ENCODE data around the gene JMY.

JMY gene

DNA sequence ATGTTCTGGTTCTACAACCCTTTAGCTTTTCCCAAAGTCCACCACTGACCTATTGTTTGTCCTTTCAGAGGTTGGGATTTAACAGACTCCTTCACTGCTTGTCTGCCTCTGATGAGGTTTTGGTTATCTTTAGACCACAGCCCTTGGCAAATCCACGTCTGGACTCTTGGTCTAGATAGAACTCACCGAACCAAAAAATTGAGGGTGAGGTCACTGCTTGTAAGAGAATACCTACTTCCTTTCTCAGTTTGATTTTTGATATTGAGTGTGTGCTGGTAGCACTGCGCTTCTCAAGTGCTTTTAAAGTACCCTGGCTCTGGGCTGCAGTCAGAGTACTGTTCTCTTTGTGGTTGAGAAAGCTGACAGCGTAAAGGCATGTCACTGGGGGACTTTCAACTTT is 61.7 kb downstream of the JMY start:
- no peak for DNase-seq (ENCODE audit: low spot score)

DNA sequence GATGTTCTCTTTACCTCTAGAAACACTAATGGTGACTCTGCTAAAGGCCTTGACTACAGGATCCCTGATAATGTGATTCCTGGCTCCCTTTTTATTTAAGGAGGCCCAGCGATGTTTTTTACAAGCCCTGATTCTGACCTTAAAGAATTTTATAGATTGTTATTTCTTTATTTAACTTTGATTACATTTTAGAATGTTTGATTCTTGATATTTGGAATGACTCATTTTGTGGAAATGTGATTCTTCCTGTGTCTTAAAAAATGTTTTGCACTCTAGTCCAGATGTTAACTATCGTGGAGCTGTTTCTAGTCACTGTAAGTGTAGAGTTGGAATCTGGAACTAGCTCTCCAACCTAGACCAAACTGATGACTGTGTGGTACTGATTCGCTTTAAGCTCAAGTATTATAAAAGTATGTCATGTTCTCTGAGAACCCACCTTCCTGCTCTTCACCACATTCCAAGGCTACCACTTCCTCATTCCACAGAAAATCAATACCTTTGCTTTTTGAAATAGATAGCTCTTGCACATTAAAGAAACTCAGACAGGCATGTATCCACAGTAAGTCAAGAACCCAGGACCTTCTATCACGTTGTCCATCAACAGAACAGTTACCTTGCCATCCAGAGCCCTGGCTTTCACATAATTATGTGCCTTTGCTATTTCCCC is 65.2 kb downstream of the JMY start:
- no peak for DNase-seq (ENCODE audit: low spot score)

DNA sequence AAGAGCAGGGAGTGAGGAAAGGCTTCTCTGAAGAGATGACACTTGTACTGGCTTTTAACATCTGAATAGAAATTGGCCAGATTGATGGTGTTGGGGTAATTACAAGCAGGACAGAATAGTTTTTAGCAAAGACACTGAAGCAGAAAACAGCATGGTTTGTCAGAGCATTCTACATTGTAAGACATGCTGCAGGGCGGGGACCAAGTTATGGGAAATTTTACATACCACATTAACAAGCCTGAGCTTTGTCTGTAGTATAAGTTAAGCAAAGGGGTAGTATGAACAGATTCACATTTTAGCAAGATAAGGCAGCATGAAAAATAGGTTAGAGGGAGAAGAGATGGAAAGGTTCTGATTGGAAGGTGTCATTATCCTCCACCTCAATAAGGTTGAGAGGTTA is 66.5 kb downstream of the JMY start:
- no peak for DNase-seq (ENCODE audit: low spot score)

DNA sequence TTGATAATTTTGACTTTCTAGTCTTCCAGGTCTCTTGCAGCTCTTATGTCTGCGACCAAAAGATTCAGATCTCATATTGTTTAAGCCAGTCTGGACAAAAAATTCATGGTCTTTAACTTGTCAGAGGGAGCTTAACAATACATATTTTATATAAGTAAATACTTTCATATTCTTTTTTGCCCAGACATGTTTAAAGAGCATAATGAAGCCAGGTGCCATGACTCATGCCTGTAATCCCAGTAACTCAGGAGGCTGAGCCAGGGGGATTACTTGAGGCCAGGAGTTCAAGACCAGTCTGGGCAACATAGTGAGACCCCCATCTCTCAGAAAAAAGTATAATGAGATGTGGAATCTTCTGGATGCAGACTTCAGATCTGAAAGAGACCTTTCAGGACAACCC is 69.8 kb downstream of the JMY start:
- DNase-seq (ENCODE audit: low spot score): no peak

DNA sequence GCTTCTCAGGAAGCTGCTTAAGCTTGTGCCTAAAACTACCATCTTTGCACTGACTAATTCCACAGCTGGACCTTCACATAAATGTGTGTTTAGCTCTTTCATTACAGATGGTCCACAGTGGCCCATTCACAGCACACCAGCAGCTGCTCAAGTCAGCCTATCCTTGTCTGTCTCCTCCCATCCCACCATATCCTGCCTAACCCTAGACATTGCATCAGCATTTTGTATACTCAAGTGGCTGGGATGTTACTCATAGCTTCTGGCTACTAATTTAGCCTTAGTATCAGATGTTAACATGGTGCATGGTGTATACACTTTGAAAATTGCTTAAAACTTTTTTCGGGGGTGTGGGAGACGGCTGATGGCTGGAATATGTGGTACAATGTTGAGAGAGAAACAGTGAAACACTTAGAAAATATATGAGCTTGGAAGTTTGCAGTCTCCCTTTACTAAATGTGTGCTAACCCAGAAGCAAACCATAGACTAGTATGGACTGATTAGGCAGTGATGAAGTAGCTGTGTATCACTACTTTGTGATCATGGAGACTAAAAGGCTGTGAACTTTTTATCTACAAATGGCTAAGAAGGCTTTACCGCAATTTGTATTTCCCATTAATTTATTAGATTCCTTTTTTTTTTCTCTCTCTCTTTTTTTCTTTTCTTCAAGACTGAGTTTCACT is 83.1 kb downstream of the JMY start:
- no peak for DNase-seq (ENCODE audit: low spot score)

DNA sequence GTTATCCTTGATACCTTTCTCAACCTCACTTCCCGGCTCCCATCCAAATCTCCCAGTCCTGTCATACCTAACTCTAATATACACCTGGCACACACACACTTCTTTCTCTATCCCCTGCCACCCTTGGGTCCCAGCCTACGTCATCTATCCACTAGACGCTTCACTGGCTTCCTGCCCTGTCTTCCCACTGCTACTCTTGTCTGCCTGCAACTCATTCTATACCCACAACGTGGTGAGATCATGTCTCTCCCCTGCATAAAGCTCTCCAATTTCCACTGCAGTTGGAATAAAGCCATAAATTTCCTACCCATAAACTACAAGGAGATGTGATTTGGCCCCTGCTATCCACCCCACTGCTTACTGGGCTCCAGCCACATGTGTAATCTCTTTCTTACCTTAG is 93.5 kb downstream of the JMY start:
- no peak for DNase-seq (ENCODE audit: low spot score)

DNA sequence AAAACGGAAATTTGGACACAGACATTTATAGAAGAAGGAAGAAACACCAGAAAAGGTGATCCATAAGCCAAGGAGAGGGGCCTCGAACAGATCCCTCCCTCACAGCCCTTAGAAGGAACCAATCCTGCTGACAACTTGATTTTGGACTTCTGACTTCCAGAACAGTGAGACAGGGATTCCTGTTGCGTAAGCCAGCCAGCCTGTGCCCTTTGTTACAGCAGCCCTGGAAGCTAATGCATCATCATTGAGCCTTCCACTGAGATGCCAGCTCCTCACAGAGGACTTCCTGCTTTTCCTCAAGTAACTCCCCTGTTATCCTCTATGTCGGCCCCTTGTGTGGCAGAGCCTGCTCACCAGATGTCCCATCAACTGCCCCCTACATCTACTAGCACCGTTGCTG is 94.1 kb downstream of the JMY start:
- DNase-seq (ENCODE audit: low spot score): no peak

DNA sequence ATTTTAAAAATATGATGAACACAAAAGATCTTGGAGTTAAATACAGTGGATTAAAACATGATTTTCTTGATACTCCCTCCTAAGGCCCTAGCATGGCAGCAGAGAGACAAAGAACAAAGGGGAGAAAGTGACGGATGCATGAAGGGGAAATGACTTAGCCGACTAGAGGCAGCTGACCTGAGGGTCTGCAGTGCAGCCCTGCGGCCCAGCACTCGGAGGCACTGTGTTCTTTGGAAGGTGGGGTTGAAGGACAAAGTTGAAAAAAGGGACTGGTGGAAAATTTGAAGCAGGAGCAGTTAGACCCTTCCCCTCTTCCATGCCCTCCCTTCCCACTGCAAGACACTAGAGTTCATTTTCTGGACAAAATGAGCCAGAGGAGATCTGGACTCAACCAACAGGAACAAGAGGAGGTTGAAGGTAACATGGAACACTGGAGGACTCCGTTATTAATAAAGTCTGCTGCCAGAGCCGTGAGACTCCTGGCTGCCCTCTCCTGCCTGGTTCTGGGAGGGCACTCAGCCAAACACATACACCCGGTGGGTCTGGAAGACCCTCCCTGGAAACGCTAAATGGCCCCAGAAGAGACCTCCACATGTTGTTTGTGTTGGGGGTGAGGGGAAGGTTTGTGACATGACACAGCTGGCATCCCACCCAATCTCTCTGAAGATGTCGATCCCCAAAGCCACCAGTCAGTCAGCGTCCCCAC is 98.1 kb downstream of the JMY start:
- DNase-seq (ENCODE audit: low spot score): no peak

DNA sequence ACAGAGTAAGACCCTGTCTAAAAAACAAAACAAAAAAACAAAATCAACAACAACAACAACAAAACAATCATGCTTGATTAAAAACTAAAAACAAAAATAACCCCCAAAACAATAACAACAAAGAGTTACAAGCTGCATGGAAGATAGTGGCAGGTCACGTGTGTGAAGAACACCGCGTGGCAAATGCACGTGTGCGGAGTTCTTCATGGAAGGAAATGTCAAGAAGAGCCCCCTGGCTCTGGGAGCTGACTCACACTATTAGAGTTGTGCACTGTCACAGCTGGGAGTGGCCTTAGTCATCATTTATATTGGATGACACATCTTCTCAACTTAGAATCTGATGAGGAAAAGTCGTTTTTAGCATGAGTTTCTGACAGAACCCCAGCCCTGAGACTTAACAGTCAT is 110.5 kb downstream of the JMY start:
- DNase-seq (ENCODE audit: low spot score): no peak

DNA sequence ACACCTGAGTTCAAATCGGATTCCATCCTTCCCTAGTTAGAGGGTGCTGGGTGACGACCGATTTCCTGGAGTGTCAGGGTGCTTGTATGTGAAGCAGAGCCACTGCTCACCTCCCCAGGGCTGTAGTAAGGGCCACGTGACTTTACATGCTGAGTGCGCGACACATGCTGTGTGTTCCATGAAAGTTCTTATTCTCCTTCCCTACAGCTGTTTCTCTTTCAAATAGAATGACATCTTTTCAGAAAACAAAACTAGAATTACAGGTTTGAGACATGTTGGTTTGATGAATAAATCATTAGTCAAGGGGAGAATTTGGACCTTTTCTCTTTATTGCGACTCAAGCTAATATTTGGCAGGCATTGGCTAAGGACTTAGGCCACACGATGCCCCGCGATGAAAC is 113.1 kb downstream of the JMY start:
- DNase-seq (ENCODE audit: low spot score): no peak

DNA sequence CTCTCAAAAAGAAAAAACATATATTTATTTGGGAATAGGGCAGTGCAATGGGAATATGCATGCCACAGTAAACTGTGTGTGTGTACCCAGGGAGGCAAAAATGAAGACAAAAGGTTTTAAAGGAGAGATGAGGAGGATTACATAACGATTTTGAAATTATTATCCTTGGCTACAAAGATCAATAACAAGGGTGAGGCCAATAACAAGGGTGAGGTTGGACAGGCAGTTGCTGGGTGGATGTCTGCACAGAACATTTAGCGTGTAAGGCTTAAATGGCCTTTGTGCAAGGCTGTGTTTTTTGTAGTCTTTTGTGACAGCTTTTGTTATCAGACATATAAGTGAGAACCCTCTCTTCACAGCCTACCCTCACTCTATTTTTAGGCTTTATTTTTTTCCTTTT is 114.0 kb downstream of the JMY start:
- DNase-seq (ENCODE audit: low spot score): no peak

DNA sequence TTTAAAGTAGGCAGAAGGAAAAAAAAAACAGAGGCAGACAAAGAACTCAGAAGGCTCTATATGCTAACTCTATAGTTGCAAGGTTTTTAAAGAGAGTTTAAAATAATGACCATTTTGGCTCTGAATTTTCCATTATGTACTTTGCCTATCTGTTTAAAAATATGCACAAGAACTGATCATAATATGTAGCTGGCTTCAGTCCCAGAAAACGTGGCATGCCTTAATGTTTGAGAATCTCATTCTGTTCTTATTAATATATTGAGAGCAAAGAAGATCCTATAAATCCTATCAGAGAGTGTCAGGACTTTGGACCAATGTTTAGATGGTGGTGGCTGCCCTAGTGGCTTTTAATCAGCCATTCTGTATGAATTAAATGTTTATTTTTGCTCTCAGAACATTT is 121.5 kb downstream of the JMY start:
- no peak for DNase-seq (ENCODE audit: low spot score)

All from COLO829 (cell line).